ENCODE measurements around the gene PTPRG.
A peak's percentile ranks its signal among the peaks of the same experiment; 100 is the strongest.

Gene PTPRG

GRCh38 chr3:61924991-61925390, 363.6 kb downstream of the PTPRG start:
- DNase-seq (ENCODE audit: low read depth) = no peak
- TF ChIP-seq CTCF (IDR thresholded peaks at IDR 0.05; ENCODE audit: insufficient read depth, low read depth, low read length, missing control alignments) = no peak
- no peak overlapping the region for H3K4me3 ChIP-seq (ENCODE audit: low read length)

DNA sequence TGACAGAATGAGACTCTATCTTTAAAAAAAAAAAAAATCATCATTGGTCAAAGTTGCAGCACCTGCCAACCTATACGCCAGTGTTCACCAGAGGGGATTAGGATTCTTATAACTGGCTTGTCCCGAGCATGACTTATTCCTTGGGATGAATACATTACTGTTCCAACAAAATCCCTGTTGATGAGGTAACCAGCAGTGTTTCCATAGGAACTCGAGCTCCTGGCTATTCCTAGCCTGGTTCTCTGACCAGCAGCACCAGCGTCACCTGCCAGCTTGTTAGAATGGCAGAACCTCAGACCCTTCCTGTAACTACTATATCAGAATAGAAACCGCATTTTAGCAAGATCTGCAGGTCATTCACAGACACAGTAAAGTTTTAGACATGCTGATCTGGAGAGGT, 364.4 kb downstream of the PTPRG start:
- H3K4me3 ChIP-seq (ENCODE audit: low read length) = no peak overlapping the region
- no peak for TF ChIP-seq CTCF (IDR thresholded peaks at IDR 0.05; ENCODE audit: insufficient read depth, low read depth, low read length, missing control alignments)
- DNase-seq (ENCODE audit: low read depth) = no peak

- TF ChIP-seq CTCF (IDR thresholded peaks at IDR 0.05; ENCODE audit: insufficient read depth, low read depth, low read length, missing control alignments) = no peak
- DNase-seq (ENCODE audit: low read depth) = peak; percentile 68
- no peak overlapping the region for H3K4me3 ChIP-seq (ENCODE audit: low read length)
Observed at GRCh38 chr3:61926923-61927322, 365.6 kb downstream of the PTPRG start.

DNA sequence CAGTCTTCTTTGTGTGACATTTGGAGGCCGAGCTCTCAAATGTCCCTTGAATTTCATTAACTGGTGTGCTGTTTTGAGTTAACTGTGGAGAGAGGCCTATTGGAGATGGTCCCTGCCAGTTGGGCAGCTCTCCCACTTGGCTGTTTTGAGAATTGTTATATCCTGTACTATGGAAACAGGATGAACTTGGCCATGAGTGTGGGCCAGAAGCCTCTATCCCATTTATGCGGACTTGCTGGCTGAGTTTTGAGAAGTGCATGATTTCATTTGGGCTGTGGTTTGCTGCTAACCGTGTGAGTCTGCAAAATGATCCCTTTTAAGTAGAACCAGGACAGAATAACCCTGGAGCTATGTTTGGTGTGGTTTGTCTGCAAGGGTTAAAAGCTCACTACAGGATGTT, 366.0 kb downstream of the PTPRG start:
- H3K4me3 ChIP-seq (ENCODE audit: low read length) = no peak overlapping the region
- DNase-seq (ENCODE audit: low read depth) = peak; percentile 14
- TF ChIP-seq CTCF (IDR thresholded peaks at IDR 0.05; ENCODE audit: insufficient read depth, low read depth, low read length, missing control alignments) = no peak

DNA sequence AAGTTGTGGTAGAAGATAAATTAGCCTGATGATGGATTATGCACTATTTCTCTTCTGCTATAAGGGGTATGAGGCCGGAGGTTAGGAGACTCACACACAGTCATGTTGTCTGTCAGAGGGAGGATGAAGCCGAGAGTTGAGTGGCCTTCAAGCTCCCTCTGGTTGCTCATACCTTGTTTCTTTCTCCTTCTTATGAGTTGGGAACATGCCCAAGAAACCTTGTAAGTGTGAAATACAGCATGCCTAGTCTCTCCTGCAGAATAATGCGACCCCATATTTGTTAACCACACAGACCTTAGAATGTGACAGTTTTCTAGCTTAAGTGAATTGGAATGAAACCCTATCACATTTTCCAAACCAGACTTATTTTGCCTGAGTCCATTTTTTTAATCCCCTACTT, 366.7 kb downstream of the PTPRG start:
- no peak for TF ChIP-seq CTCF (IDR thresholded peaks at IDR 0.05; ENCODE audit: insufficient read depth, low read depth, low read length, missing control alignments)
- DNase-seq (ENCODE audit: low read depth) = no peak

GRCh38 chr3:61928776-61929314, 367.5 kb downstream of the PTPRG start:
- no peak for TF ChIP-seq CTCF (IDR thresholded peaks at IDR 0.05; ENCODE audit: insufficient read depth, low read depth, low read length, missing control alignments)
- H3K4me3 ChIP-seq (ENCODE audit: low read length) = no peak overlapping the region
- DNase-seq (ENCODE audit: low read depth) = no peak

More for the DNA sequence above, 366.7 kb downstream of the PTPRG start:
- H3K4me3 ChIP-seq (ENCODE audit: low read length) = no peak overlapping the region

DNA sequence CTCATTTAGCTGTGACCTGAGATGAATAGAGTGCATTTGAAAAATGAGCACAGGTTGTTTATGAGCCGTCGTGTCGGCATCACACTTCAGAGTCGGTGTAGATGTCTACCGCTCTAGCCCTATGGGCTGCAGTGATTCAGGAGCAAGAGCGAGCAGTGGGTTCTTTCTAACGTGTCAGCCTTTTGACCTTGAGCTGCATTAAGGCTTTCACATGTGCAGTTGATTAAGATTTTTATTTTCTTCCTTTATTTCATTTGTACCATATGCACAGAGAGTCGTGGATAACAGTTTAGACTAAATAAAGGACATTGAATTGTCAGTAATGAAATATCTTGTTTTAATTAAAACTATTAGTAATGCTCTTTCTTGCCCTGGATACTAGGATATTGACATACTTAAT, 368.2 kb downstream of the PTPRG start:
- DNase-seq (ENCODE audit: low read depth) = no peak
- TF ChIP-seq CTCF (IDR thresholded peaks at IDR 0.05; ENCODE audit: insufficient read depth, low read depth, low read length, missing control alignments) = no peak
- no peak overlapping the region for H3K4me3 ChIP-seq (ENCODE audit: low read length)
